KOPT-K1 (cell line): ENCODE results near the gene KRTAP19-8.

Experiments
- H3K27ac ChIP-seq: fragments of 200-600 bp; sonication (generic); 2 replicates; pipeline ENCODE4 v1.5.1; 2016; ENCODE audit warnings: antibody characterized with exemption, mild to moderate bottlenecking, low read depth, low read length; ENCODE audit not compliant: poor library complexity, severe bottlenecking
- H3K36me3 ChIP-seq: fragments of 200-600 bp; sonication (generic); 2 replicates; pipeline ENCODE4 v1.5.1; 2017; ENCODE audit warnings: antibody characterized with exemption, mild to moderate bottlenecking, low read length, moderate library complexity; ENCODE audit not compliant: insufficient read depth
- H3K9me3 ChIP-seq: fragments of 200-600 bp; sonication (generic); 2 replicates; pipeline ENCODE4 v1.5.1; 2017; ENCODE audit warnings: antibody characterized with exemption, low read length, mild to moderate bottlenecking; ENCODE audit not compliant: insufficient read depth, poor library complexity, severe bottlenecking

Gene KRTAP19-8

DNA sequence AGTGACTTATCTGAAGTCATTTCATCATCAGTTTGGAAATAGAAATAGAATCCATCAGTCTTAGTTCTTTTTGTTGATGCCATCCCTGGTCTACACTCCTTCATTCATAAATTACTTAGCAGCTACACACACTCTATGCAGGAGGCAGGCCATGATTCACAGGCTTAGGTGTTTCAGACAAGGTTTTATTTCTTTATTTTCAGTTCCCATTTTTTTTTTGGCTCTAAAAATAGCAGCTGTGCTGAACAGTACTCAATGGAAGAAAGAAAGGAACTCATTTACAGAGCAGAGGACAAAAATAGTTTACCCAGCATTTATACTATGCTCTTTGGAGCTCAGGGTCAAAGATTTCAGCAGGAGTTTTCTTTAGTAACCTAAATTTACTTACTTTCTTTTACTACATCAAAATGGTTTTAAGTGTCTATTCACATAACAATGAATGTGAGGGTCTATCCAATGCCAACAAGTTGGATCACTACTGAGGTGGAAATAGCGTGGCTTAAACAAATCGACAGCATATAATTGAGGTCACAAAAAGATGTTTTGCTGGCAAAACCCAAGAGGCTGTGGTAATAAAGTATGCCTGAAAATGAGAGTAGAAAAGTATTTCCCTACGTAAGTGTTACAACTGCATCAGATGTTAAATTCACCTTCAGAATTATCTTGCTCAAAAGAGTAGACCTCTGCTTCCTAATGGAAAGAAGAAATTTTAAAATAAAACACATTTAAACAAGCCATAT lies 7.7 kb downstream of the KRTAP19-8 start:
- H3K9me3 ChIP-seq: no peaks in the 10 kb centered on the region
- no peaks in the 10 kb centered on the region for H3K36me3 ChIP-seq
- no peak overlapping the region for H3K27ac ChIP-seq

DNA sequence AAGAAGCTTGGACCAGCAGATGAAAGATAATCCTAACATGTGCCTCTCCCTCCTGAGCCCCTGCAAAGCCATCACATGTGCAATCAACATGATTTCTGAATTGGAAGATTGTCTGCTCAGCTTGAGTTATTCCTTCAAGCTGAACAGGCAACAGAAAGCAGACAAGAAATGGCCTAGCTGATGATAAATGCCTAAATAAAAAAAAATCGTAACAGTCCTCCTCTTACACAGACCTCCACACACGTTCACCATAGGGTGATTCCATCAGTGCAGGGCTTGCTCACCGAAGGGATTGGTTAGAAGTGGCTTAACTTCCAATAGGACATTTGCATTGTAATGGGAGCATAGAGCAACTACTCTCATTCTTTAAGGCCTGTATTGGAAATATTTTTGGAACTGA lies 14.6 kb downstream of the KRTAP19-8 start:
- Histone ChIP-seq H3K9me3 (no peaks in the 10 kb centered on the region), H3K27ac (no peak overlapping the region), H3K36me3 (no peaks in the 10 kb centered on the region)

DNA sequence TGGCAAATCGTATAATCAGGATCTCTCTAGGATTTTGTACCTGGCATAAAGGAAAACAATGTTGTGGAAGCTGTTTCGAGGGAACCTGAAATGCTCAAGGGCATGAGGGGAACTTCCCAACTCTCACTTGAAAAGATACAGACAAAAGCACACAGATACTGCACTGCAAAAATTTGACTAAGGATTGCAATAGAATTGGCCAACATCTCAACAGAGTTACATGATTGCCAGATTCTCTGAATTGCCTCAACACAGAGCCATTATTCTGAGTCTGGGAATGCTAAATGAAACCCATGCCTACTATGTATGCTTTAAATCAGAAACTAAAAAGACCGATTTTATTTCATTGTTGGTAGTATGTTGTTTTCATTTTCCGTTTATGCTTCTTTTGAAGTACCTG lies 16.0 kb downstream of the KRTAP19-8 start:
- no peak overlapping the region for H3K27ac ChIP-seq
- H3K36me3 ChIP-seq: no peaks in the 10 kb centered on the region
- H3K9me3 ChIP-seq: no peaks in the 10 kb centered on the region

DNA sequence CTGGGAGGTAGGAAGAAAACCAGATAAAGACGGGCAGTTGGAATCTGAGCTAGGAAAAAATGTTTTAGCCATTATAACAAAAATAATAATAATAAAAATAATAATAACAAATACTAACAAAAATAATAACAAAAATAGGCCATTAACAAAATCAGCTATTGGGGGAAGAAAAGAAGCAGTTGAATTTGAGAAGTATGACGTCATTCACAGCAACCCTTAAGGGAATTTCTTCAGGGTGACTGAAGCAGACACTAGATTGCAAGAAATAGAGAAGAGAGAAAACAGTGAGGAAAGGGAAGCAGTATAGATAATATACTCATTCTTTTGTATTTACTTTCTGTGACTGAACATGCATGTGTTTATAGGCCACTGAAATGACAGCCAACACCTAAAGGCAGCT lies 20.0 kb downstream of the KRTAP19-8 start:
- no peaks in the 10 kb centered on the region for H3K9me3 ChIP-seq
- H3K36me3 ChIP-seq: no peaks in the 10 kb centered on the region
- no peak overlapping the region for H3K27ac ChIP-seq

DNA sequence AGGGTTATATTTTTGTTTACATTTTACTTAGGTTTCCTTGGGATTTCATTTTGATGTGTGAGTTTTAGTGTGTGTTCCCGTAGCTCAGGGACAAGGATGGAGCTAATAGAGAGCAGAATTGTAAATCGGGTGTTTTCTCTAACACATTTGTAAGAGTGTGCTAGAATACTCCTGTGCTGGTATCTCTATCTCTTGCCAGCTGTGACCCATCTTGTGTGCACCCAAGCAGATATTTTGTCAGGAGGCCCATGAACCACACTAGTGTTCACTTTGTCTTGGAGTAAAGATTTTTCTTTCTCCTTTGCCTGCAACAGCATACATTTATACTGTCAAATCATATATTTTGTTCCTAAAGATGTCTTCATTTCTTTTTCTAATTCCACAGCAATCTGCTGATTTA lies 23.4 kb downstream of the KRTAP19-8 start:
- H3K27ac ChIP-seq: no peak overlapping the region
- H3K36me3 ChIP-seq: no peaks in the 10 kb centered on the region
- no peaks in the 10 kb centered on the region for H3K9me3 ChIP-seq

DNA sequence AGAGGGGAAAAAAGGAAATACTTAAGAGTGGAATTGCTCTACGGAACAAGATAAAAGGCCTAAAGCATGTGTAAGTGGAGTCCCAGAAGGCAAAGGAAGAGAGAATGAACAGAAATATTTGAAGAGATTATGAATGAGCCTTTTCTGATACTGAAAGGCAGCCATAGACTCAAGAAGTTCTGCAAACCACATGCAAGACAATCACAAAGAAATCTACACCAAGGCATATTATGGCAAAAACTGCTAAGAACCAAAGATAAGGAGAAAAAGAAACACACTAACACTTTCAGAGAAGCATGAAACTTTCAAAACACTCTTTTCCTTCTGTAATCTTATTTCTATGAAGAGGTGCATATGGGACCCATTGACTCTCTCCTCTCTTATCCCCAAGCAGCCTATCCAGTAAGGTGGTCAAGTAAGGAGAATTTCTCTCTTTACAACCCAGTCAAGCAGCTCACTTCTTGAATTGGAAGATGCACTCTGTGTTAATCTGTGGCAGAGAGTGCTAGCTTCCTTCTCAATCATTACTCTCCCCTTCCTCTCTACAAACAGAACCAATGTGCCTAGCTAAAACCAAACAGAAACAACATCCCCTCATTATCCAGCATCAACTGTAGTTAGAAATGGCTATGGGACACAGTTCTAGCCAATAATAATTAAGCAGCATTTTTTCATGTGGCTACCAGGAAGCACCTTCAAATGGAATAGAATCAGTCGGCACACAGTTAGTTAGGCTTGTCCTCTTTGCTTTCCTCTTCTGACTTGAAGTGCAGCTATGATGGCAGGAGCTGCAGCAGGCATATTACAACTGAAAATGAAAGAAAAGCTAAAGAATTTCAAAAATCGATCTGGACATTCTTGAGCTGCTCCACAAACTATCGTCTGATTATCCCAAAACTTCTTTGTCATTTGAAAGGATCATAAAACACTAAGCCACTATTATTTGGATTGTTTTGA lies 25.9 kb downstream of the KRTAP19-8 start:
- no peaks in the 10 kb centered on the region for H3K36me3 ChIP-seq
- peaks cover 1% of the 10 kb centered on the region for H3K9me3 ChIP-seq
- no peak overlapping the region for H3K27ac ChIP-seq

DNA sequence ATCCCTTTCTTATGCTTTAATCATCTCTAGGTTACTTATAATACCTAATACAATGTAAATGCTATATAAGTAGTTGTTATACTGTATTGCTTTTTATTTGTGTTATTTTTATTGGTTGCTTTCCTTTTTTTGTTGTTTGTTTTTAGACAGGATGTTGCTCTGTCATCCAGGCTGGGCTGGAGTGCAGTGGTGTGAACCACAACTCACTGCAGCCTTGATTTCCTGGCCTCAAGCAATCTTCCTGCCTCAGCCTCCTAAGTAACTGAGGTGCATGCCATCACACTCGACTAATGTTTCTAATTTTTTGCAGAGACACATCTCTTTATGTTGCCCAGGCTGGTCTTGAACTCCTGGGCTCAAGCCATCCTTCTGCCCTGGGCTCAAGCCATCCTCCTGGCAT lies 26.9 kb downstream of the KRTAP19-8 start:
- Histone ChIP-seq H3K9me3 (peaks cover 4% of the 10 kb centered on the region), H3K27ac (no peak overlapping the region), H3K36me3 (no peaks in the 10 kb centered on the region)

DNA sequence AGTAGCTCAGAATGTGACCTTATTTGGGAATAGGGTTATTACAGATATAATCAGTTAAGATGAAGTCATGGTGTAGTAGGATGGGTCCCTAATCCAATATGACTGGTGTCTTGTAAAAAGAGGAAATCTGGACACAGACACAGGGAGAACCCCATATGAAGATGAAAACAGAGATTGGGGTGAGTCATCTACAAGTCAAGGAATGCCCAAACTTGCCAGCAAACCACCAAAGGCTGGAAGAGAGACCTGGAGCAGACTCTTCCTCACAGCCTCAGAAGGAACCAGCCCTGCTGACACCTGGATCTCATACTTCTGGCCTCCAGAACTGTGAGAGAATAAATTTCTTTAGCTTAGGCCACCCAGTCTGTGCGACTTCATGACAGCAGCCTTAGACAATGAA lies 29.9 kb downstream of the KRTAP19-8 start:
- H3K36me3 ChIP-seq: no peaks in the 10 kb centered on the region
- peaks cover 4% of the 10 kb centered on the region for H3K9me3 ChIP-seq
- no peak overlapping the region for H3K27ac ChIP-seq

DNA sequence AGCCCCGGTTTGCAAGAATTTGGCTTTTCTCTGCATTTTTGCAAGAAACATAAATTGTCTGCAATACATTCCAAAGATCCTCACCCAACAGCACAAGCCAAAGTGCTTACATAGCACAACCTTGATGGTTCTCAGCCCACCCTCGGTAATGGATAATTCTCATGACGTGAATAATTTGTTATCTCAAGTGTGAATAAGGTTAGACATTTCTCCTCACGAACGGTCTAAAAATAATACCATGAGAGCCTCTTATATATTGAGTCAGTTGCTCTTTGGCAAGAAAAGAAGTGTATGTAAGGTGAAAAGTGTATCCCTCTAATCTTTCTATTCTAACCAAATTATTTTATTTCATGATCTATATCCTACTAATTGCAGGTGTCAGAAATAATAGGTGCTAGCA lies 33.3 kb downstream of the KRTAP19-8 start:
- H3K9me3 ChIP-seq: peaks cover 4% of the 10 kb centered on the region
- no peaks in the 10 kb centered on the region for H3K36me3 ChIP-seq
- H3K27ac ChIP-seq: no peak overlapping the region

DNA sequence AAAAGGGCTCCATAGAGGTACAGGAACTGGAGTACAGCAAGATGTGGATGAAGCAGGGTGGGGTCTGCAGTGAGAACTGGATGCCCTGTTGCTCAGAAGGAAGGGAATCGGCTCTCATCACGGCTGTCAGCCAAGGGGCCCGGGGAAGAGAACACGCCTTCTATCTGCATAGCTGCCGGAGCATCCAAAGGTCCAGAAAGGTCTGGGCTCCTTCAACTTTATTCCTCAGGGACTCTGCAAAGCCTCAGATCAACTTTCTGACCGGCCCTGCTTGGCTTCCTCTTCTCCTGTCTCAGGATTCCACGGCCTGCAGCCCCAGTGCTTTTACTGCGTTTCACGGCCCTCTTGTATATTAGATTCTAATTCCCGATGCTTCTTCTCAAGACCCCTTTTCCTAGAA lies 34.8 kb downstream of the KRTAP19-8 start:
- no peak overlapping the region for H3K27ac ChIP-seq
- H3K36me3 ChIP-seq: no peaks in the 10 kb centered on the region
- peaks cover 4% of the 10 kb centered on the region for H3K9me3 ChIP-seq

DNA sequence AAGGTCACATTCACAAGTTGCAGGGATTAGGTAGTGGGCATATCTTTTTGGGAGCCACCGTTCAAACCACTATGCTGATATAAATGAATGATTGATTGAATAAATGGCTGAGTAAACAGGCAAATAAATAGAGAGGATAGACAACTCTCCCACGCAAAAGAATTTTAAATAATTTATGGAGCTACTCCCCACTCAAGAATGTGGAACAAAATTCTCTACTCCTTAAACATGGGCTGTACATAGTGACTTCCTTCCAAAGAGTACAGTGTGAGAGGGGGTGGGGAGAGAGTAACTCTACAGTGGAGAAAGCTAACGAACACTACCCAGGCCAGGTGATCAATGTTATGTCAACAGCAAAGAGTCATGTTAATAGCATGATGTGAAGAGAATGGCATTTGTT lies 40.7 kb downstream of the KRTAP19-8 start:
- H3K36me3 ChIP-seq: no peaks in the 10 kb centered on the region
- no peaks in the 10 kb centered on the region for H3K9me3 ChIP-seq
- H3K27ac ChIP-seq: no peak overlapping the region

DNA sequence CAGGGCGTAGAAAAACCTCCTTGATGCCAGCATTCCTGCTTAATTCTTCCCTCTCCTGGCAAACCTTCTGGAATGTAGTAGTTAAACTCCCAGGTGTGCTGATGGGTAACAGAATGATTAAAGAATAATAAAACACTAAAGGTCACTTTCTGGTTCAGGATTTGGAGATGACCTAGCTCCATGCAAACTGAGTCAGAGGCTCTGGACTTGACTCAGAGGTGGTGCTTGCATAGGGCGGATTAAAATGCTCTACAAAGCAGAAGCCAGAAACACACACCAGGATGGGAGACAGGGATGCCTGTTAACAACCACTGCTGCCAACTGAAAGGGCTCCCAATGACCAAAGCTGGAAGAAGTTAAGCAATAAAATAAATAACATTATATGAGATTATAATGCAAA lies 41.5 kb downstream of the KRTAP19-8 start:
- no peaks in the 10 kb centered on the region for H3K9me3 ChIP-seq

DNA sequence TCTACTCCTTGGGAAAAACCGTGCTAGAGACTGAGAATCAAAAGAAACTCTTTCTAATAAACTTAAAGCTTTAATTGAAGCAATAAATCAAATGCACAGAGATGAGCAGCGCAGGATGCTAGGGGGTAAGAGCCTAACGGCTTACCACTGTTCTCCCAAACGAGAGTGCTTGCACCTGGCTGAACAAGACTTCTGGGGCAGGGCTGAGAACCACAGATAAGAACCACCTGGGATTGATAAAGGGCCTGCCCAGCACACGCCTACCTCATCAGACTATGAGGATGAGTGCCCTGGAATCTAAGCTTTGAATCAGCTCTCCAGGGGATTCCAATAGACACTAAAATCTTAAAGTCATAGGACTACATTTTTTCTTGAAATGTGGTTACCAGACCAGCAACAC lies 43.3 kb downstream of the KRTAP19-8 start:
- no peaks in the 10 kb centered on the region for H3K9me3 ChIP-seq
- no peak overlapping the region for H3K27ac ChIP-seq
- no peaks in the 10 kb centered on the region for H3K36me3 ChIP-seq

More for the DNA sequence above, 41.5 kb downstream of the KRTAP19-8 start:
- Histone ChIP-seq H3K36me3 (no peaks in the 10 kb centered on the region), H3K27ac (no peak overlapping the region)

DNA sequence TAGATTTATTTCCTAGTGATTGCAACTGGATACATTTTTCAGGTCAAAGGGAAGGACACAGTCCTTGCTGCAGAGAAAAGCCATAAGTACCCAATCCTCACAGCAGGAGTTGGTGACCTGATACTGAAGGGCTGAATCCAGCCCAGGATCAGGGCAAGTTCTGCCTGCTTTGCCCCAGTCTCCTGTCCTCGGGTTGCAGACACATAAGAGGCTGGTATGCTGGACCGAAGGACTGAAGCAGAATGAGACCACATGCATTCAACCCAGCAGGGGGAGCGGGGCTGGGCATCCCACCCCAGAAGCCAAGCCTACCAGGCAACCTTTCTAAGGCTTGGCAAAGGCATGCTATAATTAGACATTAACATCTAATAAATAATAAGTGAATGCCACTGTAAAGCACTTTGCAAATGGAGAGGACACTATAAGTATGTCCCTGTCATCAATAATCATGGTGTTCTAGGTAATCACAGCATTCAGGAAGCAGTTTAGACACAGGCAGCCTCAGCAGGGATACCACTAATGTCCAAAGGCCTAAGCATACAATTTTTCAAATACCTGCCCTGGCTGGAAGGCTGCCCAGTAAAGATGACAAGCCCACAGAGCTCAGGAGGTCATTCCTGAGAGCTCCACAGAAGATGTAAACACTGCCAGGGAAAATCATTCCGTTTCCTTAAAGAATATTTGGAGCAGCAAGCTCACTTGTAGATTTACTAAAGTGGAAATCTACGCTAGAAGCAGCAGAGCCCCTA lies 47.6 kb downstream of the KRTAP19-8 start:
- Histone ChIP-seq H3K36me3 (no peaks in the 10 kb centered on the region), H3K9me3 (no peaks in the 10 kb centered on the region), H3K27ac (no peak overlapping the region)

DNA sequence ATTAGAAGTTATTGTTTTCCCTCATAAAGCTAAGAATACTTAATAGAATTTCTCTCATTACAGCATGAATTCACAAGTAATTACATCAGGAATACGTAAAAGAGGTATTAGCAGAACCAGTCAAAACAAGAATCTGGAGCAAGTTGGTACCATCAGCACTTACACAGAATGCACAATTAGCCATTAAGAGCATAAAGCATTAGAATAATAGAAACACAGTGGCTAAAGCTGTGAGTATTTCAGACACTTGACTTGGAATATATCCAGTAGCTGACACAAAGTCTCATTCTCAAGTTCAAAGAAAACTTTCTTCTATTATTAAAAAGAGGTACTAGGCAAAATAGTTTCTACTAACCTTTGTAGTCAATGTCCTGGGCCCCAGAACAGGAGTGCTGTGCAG lies 49.6 kb downstream of the KRTAP19-8 start:
- H3K9me3 ChIP-seq: no peaks in the 10 kb centered on the region
- H3K36me3 ChIP-seq: no peaks in the 10 kb centered on the region
- H3K27ac ChIP-seq: no peak overlapping the region
